Hindlimb muscle (tissue), 1 donor: Measurements from ENCODE around the gene MARK2. TPM values are rescaled to one million over a fixed set of nuclear protein-coding genes. Genes with fewer than 3 reads are reported as not detected.

Source experiments
- DNase-seq: peaks from one replicate; pipeline ENCODE4 v3.0.0-alpha.2; 2013
- polyA plus RNA-seq: library from polyadenylated mRNA; unstranded; fragments of 120-200 nt; gene quantifications from one replicate; pipeline ENCODE4 v1.2.1, GENCODE V29; 2013; ENCODE audit not compliant: insufficient read length

Gene MARK2
- polyA plus RNA-seq, 1 donor: 19.8 TPM

DNA sequence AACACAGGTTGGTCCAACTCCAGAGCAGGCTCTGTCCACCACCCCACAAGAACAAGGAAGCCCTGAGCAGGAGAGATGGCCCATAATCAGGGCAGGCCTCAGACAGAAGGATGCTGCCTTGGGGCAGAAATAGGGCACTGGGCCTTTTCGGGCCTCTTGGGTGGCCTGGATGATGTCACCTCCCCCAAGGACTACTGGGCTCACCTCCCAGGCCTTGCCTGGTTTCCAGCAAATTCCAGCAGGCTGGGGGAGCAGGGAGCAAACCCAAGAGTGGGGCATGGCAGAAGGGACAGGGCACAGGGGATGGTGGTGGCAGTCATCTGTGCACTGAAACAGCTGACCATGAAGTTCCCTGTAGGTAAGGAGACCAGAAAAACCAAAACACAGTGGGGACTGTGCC lies 94.5 kb downstream of the MARK2 start:
- no peak for DNase-seq

DNA sequence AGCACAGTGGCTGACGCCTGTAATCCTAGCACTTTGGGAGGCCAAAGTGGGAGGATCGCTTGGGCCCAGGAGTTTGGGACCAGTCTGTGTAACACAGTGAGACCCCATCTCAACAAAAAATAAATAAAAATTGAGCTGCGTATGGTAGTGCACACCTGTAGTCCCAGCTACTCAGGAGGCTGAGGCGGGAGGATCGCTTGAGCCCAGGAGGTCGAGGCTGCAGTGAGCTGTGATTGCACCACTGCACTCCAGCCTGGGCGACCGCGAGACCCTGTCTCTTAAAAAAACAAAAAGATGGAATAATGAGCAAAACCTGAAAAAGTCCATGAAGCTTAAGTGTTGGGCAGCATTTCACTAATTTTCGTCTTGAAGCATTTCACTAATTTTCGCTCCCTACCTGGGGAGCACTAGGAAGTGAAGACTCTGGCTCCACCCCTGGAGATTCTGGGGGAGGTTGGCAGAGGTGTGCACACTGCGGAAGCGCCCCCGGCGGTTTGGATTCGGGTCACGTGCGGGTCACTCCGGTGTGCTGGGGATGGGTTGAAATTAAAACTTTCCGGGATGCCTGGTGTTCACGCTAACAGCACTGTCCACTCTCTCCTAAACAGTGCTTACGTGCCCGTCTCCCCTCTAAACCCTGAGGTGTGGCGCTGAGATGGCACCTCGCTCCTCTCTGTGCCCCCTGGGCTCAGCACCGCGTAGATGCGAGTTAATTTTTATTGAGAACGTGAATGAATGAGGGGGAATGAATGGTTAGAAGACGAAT lies 99.0 kb downstream of the MARK2 start:
- DNase-seq: no peak

DNA sequence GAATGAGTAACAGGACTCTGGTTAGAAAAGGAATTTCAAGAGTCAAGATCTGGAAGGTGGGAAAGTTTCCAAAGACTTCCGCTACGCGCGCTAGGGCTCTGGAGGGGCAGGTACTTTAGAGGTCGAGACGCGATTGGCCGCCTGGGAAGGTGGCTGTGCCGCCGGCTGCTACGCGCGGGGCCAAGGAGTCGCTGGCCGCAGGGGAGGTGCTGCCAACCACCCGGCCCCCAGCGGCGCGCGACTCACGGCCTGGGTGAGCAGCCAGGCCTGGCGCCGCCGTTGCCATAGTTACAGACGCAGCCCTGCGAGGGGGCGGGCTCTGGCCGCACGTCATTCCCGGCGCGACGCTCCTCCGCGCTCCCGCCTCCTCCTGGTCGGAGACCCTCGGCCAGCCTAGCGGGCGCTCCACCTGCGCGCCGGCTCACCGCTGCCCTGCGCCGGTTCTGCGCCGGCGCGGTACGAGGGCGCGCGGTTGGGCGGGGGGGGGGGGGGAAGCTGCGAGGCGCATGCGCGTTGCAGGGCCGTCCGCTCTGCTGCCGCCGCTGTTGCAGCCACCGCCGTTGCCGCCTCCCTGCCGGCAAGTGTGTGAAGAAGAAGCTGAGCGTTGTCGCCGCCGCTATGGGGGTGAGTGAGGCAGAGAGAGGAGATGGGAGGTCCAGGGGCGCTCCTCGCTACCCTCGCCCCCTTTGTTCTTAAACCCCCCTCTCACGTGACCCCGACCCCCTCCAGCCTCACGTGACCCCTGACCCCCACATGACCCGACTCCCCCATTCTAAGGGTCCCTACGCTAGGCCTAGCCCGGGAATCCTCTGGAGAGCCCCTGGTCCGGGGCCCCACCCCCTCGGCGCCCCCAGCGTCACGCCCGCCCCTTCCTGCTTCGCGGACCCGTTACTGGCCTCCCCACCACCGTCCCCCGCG lies 99.8 kb downstream of the MARK2 start, which contains the start of gene NAA40:
NAA40 (plus strand) TSS at position 524 of the 918 bp plus-strand sequence; CDS start at position 619, 95 bp downstream.
- DNase-seq: peak; percentile 92

DNA sequence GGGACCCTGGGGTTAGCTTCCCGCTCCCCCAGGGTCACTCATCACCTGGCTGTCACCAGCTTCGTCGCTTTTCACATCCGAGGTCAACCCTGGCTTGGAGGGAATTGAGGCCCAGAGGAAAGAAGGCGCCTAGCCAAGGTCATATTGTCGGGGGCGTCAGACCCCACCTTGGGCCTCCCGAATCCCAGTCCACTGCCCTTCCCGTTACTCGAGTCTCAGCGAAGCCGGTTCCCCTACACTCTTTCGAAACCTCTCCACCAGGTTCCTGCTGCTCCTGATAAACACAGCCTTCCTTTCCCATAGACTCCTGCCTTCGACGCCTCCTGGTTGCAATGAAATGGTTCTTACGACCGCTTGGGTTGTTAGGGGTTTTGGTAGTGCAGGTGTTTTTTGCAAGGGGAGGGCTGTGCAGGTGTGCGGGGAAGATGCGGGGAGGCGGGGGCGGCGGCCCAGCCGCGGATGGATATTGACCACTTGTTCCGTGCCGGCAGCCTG lies 100.5 kb downstream of the MARK2 start:
- DNase-seq: no peak

DNA sequence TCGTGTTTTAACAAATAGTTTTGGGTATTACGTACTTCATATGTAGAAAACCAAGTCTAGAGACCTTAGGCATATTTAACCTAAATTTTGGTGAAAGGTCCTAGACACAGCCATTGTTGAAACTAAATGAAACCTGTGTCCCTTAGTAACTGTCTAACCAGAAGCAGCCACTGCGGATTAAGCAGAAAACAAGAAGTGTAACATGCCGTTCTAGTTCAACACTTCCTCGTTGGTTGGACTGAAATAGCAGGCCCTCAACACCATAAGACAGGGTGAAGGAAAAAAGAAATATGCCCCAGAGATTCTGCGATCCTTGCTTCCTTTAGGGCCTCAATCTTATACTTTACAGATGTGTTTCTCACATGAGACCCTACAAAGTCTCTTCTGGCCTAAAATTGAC lies 101.9 kb downstream of the MARK2 start:
- no peak for DNase-seq

DNA sequence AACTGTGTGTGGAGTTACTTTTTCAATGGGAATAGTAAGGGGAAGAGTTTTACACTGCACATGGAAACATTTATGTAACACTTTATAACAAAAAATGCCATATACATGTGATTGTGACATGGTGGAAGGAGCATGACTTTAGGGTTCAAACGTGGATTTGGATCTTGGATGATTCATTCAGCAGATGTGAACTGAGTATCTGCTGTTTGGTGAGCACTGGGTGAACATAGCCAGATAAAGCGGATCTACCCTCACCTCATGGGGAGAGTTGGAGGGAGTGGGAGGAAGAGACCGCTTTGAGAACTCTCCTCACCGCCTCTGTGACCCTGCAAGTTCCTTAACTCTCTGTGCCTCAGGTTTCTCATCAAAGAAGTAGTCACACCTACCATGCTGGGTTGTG lies 103.0 kb downstream of the MARK2 start:
- DNase-seq: no peak

DNA sequence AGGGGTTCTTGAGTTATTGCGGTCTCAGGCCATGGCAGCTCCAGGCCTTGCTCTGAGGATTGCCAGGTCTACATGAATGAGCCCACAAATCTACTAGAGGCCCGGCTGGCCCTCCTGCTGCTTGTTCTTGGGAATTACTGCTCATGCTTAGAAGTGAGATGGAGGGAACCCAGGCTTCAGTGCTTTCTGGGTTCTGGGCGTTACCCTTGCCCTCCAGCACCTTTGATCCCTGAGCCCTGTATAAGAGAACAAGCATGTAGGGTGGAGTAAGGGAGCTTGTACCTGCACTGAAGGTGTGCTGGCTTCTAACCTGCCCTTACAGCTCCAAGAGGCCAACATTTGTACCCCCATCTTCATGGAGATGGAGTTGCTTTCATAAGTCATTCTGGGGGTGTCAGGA lies 103.9 kb downstream of the MARK2 start:
- no peak for DNase-seq

DNA sequence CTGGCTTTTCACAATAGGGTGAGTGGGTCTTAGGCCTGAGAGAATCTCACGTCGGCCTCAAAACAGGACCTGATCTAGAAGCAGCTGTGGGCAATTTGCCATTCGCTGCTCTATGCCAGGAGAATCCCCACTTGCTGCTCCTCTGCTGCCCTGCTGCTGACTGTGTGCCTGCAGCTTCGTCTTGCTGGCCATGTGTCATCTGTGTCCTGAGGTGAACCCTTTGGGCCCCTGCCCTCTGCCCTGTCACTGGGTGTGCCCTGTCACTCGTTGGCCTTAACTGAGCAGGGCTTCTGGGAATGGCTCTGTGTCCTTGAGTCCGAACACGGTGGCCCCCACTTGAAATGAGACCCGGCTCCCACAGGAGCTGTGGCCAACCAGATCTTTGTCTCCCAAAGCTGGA lies 106.1 kb downstream of the MARK2 start:
- DNase-seq: peak; percentile 56

DNA sequence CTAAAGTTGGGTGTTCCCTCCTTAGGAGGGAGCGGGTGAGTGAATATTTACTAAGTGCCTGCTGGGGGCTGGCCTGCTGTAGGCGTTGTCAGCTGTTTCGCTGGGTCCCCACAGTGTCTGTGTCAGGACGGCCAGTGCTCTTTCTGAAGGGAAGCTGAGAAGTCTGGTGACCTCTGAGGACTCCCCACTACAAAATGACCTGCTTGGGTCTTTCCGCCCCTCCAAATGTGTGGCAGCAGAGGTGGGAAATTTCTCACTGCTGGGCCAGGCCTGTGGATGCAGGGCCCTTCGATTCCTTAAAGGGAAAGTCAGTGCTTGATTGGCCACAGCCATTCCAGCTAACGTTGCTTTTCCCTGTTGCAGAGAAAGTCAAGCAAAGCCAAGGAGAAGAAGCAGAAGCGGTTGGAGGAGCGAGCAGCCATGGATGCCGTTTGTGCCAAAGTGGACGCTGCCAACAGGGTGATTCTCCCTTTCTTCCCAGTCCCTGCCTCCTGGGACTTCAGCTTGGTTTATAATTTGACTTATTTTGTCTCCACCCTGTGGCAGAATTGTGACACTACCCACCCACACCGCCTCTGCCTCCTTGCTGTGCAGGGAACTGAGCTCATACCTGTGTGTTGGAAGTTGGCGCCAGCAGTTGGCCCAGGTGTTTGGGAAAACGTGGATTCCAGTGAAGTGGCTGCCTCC lies 106.7 kb downstream of the MARK2 start:
- peak; percentile 69 for DNase-seq

DNA sequence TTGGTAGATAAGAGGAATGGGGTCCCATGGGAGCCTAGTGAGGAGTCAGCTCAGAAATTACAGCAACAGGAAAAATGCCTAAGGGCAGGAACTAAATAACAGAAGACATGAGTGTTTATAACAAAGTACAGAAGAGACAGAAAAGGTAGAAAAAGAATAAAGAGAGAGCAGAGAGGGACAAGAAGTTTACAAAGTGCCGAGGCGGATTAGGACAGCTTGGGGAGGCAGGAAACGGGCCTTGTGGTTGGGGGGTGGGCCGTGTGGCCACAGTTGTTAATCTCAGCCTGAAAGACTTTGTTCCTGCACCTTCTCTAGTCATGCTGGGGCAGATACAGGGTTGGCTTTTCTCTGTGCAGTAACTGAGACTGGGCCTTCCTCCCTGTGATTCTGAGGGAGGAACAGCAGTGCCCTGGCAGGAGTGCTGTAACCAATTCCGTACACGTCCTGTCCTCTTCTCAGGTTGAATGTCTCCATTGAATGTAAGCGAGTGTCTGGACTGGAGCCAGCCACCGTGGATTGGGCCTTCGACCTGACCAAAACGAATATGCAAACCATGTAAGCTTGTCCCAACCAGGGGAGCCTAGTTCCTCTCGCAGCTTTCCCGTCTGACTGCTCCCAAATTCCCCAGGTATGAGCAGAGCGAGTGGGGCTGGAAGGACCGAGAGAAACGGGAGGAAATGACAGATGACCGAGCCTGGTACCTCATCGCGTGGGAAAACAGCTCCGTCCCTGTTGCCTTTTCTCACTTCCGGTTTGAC lies 113.0 kb downstream of the MARK2 start:
- no peak for DNase-seq

DNA sequence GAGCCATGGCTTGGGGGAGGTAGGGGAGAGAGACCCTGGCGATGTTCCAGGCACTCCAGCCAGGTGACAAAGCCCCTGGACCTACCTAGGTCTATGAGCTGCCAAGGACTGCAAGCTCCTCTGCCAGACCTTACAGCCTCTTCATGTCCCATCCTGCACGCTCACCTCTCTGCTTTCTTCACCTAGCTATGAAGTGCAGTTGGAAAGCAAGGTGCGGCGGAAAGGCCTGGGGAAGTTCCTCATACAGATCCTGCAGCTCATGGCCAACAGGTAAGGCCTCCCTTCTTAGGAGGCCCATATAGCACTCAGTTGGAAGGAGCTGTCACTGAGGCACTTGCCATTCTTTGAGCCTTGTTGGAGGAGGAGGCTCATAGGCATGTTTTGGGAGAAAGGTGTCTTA lies 113.7 kb downstream of the MARK2 start:
- DNase-seq: no peak

DNA sequence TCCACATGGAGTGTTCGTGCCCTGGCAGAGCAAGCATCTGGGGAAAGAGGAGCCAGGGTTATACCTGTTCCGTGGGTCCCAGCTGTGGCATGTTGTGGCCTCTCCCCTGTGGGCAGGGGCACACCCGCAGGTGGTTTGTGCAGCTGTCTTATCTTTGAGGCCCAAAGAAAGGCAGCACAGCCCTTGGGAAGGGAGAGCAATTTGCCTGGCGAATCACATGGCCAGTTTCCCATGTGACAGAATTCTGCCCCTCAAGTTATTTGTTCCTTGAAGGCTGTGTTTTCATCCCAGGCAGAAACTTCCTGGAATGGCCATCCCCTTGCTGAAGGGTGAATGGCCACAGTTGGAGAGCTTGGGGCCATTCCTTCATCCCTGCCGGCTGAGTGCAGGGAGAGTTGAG lies 119.1 kb downstream of the MARK2 start:
- DNase-seq: no peak

Other genes starting within 250 kb of the MARK2 start
- 37.5 TPM for gene PLAAT3, start 224.7 kb upstream of the MARK2 start, polyA plus RNA-seq
- 14.1 TPM for gene ATL3, start 167.7 kb upstream of the MARK2 start, polyA plus RNA-seq
- 56.8 TPM for gene RTN3, start 157.6 kb upstream of the MARK2 start, polyA plus RNA-seq
- gene ZFTA, start 70.3 kb upstream of the MARK2 start, polyA plus RNA-seq: 35.1 TPM
- gene SPINDOC, start 25.7 kb upstream of the MARK2 start, polyA plus RNA-seq: 21.3 TPM
- gene RCOR2, start 78.1 kb downstream of the MARK2 start, polyA plus RNA-seq: 11.0 TPM
- 17.1 TPM for gene NAA40, start 99.9 kb downstream of the MARK2 start, polyA plus RNA-seq
- 261 TPM for gene COX8A, start 135.5 kb downstream of the MARK2 start, polyA plus RNA-seq
- 49.5 TPM for gene OTUB1, start 147.3 kb downstream of the MARK2 start, polyA plus RNA-seq
- 2.8 TPM for gene FLRT1, start 196.8 kb downstream of the MARK2 start, polyA plus RNA-seq